HEK293 (cell line): ENCODE measurements around the gene NAALADL2.

ENCODE experiments used
- CTCF ChIA-PET: fragments of 350-600 bp; formaldehyde crosslinking; extraction: SDS; loops from one replicate; lab custom pipeline; 2021; ENCODE audit warnings: antibody characterized with exemption; lab: Yijun Ruan, JAX
- POLR2A ChIA-PET: fragments of 300-600 bp; formaldehyde crosslinking; extraction: SDS; loops from one replicate; lab custom pipeline; 2020; ENCODE audit warnings: antibody characterized with exemption, inconsistent platforms; lab: Yijun Ruan, JAX
- H3K27ac ChIP-seq: fragments of 200-500 bp; sonication (Bioruptor generic); 2 replicates; pipeline ENCODE4 v1.5.1; 2014; ENCODE audit warnings: low read depth, low read length, control low read depth, inconsistent platforms; ENCODE audit errors: extremely low read depth
- H3K36me3 ChIP-seq, 2 experiments: fragments of 200-500 bp in 1 of 2; sonication (Bioruptor generic) in 1 of 2; 1 replicate in 1 of 2; 2 replicates in 1 of 2; pipeline ENCODE4 v1.5.1; 2014 to 2017; ENCODE audit warnings: inconsistent platforms in 2 of 2, low read length in 2 of 2; ENCODE audit not compliant: control insufficient read depth in 2 of 2, insufficient read depth in 1 of 2
- H3K4me1 ChIP-seq: fragments of 200-500 bp; sonication (Bioruptor generic); 2 replicates; pipeline ENCODE4 v1.5.1; 2014; ENCODE audit warnings: mild to moderate bottlenecking, low read length, inconsistent platforms; ENCODE audit not compliant: control insufficient read depth, insufficient read depth
- H3K4me3 ChIP-seq: 2 replicates; pipeline ENCODE4 v1.5.1; 2011; ENCODE audit warnings: low read depth, mild to moderate bottlenecking, control low read depth, low read length, moderate library complexity
- H3K9me3 ChIP-seq: fragments of 200-500 bp; sonication (Bioruptor generic); 2 replicates; pipeline ENCODE4 v1.5.1; 2014; ENCODE audit warnings: low read depth, low read length, inconsistent platforms; ENCODE audit not compliant: control insufficient read depth, insufficient read depth
- KLF8 ChIP-seq: fragments of 450-650 bp; formaldehyde crosslinking; IDR thresholded peaks from 2 replicates; pipeline ENCODE4 v1.5.1; 2016; ENCODE audit warnings: missing biosample characterization, missing genetic modification characterization
- OSR2 ChIP-seq: fragments of 450-650 bp; formaldehyde crosslinking; IDR thresholded peaks from 2 replicates; pipeline ENCODE4 v1.5.1; 2016; ENCODE audit warnings: missing biosample characterization, missing genetic modification characterization
- PRDM10 ChIP-seq: fragments of 450-650 bp; formaldehyde crosslinking; IDR thresholded peaks from 2 replicates; pipeline ENCODE4 v1.5.1; 2016; ENCODE audit warnings: missing biosample characterization, missing genetic modification characterization
- ZBTB17 ChIP-seq: fragments of 450-650 bp; formaldehyde crosslinking; IDR thresholded peaks from 2 replicates; pipeline ENCODE4 v1.5.1; 2016; ENCODE audit warnings: missing biosample characterization, missing genetic modification characterization
- ZEB2 ChIP-seq: fragments of 450-650 bp; formaldehyde crosslinking; IDR thresholded peaks from 2 replicates; pipeline ENCODE4 v1.5.1; 2016; ENCODE audit warnings: missing biosample characterization, missing genetic modification characterization
- ZNF10 ChIP-seq: fragments of 450-650 bp; formaldehyde crosslinking; IDR thresholded peaks from 2 replicates; pipeline ENCODE4 v1.5.1; 2017; ENCODE audit warnings: missing biosample characterization, missing genetic modification characterization
- ZNF302 ChIP-seq: fragments of 450-650 bp; formaldehyde crosslinking; IDR thresholded peaks from 2 replicates; pipeline ENCODE4 v1.5.1; 2016; ENCODE audit warnings: missing biosample characterization, missing genetic modification characterization, low read depth
- ZNF404 ChIP-seq: fragments of 450-650 bp; formaldehyde crosslinking; IDR thresholded peaks from 2 replicates; pipeline ENCODE4 v1.5.1; 2017; ENCODE audit warnings: missing biosample characterization, missing genetic modification characterization
- ZNF518A ChIP-seq: fragments of 450-650 bp; formaldehyde crosslinking; conservative IDR thresholded peaks from 2 replicates; pipeline ENCODE4 v1.5.1; 2016; ENCODE audit warnings: low read depth, missing biosample characterization, missing genetic modification characterization
- ZNF660 ChIP-seq: fragments of 450-650 bp; IDR thresholded peaks from 2 replicates; pipeline ENCODE4 v1.5.1; 2018; ENCODE audit warnings: missing biosample characterization, mild to moderate bottlenecking, missing genetic modification characterization
- ZNF664 ChIP-seq: fragments of 450-650 bp; formaldehyde crosslinking; IDR thresholded peaks from 2 replicates; pipeline ENCODE4 v1.5.1; 2016; ENCODE audit warnings: missing biosample characterization, missing genetic modification characterization
- ZNF837 ChIP-seq: fragments of 450-650 bp; formaldehyde crosslinking; IDR thresholded peaks from 2 replicates; pipeline ENCODE4 v1.5.1; 2016; ENCODE audit warnings: missing biosample characterization, missing genetic modification characterization
- ZSCAN30 ChIP-seq: fragments of 450-650 bp; IDR thresholded peaks from 2 replicates; pipeline ENCODE4 v1.5.1; 2018; ENCODE audit warnings: missing biosample characterization, mild to moderate bottlenecking, missing genetic modification characterization, moderate library complexity
- TF ChIP-seq, protein P1 (sequence below): fragments of 450-650 bp; formaldehyde crosslinking; IDR thresholded peaks from 2 replicates; pipeline ENCODE4 v1.5.1; 2016; ENCODE audit warnings: missing biosample characterization, missing genetic modification characterization
- TF ChIP-seq, protein P2 (sequence below): fragments of 450-650 bp; formaldehyde crosslinking; IDR thresholded peaks from 2 replicates; pipeline ENCODE4 v1.5.1; 2016; ENCODE audit warnings: missing biosample characterization, missing genetic modification characterization

NAALADL2 gene

DNA sequence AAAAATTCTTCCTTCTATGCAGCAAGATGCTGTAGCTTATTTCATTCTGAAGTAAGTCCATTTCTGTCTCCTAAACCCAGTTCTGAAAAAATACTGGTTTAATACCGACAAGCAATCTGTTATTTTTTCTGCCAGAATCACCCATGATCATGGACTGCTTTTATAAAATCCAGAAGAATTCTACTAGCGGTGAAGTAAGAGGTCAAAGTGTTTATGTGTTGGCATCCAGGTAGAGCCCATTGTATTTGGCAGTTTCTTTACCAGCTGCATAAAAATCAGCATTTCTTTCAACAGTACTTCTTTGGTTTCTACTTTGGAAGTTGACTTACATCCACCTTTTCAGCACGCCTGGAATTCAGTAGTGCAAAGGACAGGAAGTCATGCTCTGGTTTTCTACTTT is 484.8 kb downstream of the NAALADL2 start:
- no peak overlapping the region for H3K4me3 ChIP-seq
- ChIA-PET POLR2A (no interaction called here), CTCF (no interaction called here)
- no peak overlapping the region for H3K27ac ChIP-seq
- H3K9me3 ChIP-seq, result no peaks in the 10 kb centered on the region
- TF ChIP-seq, protein P1, sequence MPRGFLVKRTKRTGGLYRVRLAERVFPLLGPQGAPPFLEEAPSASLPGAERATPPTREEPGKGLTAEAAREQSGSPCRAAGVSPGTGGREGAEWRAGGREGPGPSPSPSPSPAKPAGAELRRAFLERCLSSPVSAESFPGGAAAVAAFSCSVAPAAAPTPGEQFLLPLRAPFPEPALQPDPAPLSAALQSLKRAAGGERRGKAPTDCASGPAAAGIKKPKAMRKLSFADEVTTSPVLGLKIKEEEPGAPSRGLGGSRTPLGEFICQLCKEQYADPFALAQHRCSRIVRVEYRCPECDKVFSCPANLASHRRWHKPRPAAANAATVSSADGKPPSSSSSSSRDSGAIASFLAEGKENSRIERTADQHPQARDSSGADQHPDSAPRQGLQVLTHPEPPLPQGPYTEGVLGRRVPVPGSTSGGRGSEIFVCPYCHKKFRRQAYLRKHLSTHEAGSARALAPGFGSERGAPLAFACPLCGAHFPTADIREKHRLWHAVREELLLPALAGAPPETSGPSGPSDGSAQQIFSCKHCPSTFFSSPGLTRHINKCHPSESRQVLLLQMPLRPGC (tag by site-specific recombination), result no peak
- TF ChIP-seq PRDM10 (tag by site-specific recombination), result no peak
- no peak for TF ChIP-seq ZNF302 (tag by site-specific recombination)
- no peak for TF ChIP-seq ZNF404 (tag by site-specific recombination)
- no peak for TF ChIP-seq ZNF518A (tag by site-specific recombination)
- 0 out of 2 replicates have a peak, but pooled peaks cover 2% of the 10 kb centered on the region for H3K4me1 ChIP-seq
- H3K36me3 ChIP-seq, result no peaks in the 10 kb centered on the region

- Histone ChIP-seq H3K27ac (no peak overlapping the region), H3K4me1 (no peaks in the 10 kb centered on the region), H3K4me3 (no peak overlapping the region), H3K9me3 (no peaks in the 10 kb centered on the region), H3K36me3 (no peaks in the 10 kb centered on the region)
- TF ChIP-seq ZEB2 (tag by site-specific recombination) (0 out of 2 replicates have a peak, but pooled peaks have one; percentile 25), ZSCAN30 (tag by site-specific recombination) (0 out of 2 replicates have a peak, but pooled peaks have one; percentile 11), ZNF660 (tag by site-specific recombination) (peak; percentile 76), ZNF837 (no peak), ZBTB17 (tag by site-specific recombination) (peak; percentile 38; the same call in 1 of the 2 replicates), KLF8 (tag by site-specific recombination) (no peak), ZNF664 (0 out of 2 replicates have a peak, but pooled peaks have one; percentile 17), ZNF10 (tag by site-specific recombination) (peak; percentile 40; the same call in 1 of the 2 replicates), OSR2 (tag by site-specific recombination) (peak; percentile 71)
- TF ChIP-seq, protein P2, sequence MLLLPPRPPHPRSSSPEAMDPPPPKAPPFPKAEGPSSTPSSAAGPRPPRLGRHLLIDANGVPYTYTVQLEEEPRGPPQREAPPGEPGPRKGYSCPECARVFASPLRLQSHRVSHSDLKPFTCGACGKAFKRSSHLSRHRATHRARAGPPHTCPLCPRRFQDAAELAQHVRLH (tag by site-specific recombination), result no peak
- ChIA-PET POLR2A (no interaction called here), CTCF (no interaction called here)
Measured at GRCh38 chr3:175346573-175347356, 487.6 kb downstream of the NAALADL2 start.
